CD4-positive, alpha-beta T cell treated with Interleukin-10 for 1 hour (primary cell): ENCODE data around the gene ZNF562.

Source experiments
- DNase-seq: peaks from one replicate; pipeline ENCODE4 v3.0.0-alpha.2; 2020

The ZNF562 gene

GRCh38 chr19:9641810-9642209 is 33.1 kb downstream of the ZNF562 start:
- DNase-seq: no peak

DNA sequence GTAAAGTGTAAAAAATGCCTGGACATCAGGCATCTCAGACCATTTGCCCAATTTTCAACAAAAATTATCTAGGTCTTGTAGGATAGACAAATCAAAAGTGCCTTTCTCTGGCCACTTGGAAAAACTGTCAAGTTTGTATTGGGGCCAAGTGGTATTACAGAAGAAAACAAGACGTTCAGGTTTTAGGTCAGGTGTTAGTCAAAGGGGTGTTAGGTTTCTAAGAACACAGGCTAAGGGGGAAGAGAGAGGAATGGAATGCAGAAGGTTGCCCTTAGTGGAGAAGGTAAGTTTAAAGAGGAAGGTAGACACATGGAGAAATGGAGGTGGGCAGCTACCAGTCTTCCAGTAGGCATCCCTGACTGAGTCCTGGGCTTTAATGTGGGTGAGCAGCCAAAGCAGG is 33.9 kb downstream of the ZNF562 start:
- DNase-seq: no peak

GRCh38 chr19:9636018-9636417 is 38.9 kb downstream of the ZNF562 start:
- DNase-seq: no peak

GRCh38 chr19:9627856-9628255 is 47.0 kb downstream of the ZNF562 start:
- no peak for DNase-seq

GRCh38 chr19:9622531-9622930 is 52.4 kb downstream of the ZNF562 start:
- no peak for DNase-seq

DNA sequence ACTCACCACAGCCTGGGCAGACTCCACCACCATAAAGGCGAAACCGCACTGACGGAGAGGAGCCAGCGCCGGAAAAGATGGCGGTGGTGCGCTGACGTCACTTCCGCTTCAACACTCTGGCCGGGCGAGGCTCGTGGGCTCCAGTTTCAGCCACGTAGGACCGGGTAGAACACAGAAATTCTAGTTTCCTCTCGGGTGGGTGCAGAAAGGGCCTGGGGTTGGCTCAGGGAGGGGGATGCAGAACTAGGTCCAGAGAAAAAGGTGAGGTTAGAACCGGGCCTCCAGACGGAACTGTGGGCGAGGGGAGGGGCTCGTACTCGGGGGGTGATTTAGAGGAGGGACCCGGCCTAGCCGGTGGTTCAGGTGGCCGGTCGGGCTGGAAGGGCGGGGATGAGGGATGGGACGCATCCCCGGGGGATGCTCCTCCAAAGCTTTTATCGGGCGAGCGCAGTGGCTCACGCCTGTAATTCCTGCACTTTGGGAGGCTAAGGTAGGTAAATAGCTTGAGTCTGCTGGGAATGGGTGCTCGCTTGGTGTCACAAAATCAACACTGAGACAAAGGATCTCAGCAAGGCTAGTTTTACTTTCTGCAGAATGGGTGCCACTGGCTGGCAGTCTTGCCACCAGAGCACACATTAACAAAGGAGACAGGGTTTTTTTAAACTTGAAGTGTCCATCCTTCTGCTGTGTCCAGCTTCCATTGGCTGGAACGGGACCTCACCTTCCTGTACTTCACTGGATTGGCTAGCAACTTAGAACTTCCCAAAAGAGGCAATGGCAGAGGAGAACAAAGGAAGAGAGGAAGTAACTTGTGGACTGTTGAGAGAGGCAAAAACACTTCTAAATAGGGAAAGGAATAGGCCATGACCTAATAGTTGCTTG is 53.5 kb downstream of the ZNF562 start, which contains the start of gene ZNF561:
Gene ZNF561, minus strand, starts transcription at position 77 of the 882 bp plus-strand sequence. CDS start 1,776 bp downstream, outside the sequence.
- peak; percentile 90 for DNase-seq

GRCh38 chr19:9620842-9621155 is 54.1 kb downstream of the ZNF562 start:
- no peak for DNase-seq

DNA sequence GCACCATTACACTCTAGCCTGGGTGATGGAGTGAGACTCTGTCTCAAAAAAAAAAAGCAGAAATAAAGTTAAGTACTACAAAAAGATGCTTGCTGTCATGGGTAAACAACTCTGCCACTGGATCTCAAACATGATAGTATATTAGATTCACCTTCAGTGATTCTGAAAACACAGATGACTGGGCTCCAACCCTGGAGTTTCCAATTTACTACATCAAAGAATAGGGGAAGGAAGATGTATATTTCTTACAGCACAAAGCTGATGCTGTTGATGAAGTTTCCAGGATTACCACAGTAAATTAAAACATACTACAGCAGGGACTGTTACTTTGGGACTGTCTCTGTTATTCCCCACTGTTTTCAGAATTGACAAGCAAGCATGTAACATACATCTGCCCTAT is 59.1 kb downstream of the ZNF562 start:
- no peak for DNase-seq

DNA sequence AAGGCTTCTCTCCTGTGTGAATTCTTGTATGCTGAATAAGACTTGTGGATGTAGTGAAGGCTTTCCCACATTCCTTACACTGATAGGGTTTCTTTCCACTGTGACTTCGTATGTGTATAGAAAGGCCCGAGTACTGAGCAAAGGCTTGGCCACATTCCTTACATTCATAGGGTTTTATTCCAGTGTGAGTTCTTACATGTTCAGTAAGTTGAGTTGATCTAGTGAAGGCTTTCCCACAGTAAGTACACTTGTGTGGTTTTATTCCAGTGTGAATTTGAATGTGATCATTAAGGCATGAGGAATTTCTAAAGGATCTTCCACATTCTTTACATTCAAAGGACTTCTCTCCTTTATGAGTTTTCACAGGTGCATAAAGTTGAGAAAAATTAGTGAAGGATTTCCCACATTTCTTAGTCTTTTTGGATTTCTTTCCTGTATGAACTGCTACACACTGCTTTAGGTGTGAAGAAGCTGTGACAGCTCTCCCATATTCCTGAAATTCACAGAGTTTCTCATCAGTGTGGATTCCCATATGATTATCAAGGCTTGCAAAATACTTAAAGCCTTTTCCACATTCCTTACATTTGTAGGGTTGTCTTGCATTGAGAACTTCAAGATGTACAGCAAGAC is 64.3 kb downstream of the ZNF562 start:
- DNase-seq: no peak

DNA sequence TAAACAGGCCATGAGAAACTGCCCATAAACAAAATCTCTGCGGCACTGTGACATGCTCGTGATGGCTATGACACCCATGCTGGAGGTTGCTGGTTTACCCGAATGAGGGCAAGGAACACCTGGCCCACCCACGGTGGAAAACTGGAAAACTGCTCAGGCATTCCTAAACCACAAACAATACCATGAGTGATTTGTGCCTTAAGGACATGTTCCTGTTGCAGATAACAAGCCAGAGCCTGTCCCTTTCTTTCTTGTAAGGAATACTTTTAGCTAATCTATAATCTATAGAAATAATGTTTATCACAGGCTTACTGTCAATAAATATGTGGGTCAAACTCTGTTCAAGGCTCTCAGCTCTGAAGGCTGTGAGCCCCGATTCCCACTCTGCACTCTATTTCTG is 66.0 kb downstream of the ZNF562 start:
- no peak for DNase-seq

DNA sequence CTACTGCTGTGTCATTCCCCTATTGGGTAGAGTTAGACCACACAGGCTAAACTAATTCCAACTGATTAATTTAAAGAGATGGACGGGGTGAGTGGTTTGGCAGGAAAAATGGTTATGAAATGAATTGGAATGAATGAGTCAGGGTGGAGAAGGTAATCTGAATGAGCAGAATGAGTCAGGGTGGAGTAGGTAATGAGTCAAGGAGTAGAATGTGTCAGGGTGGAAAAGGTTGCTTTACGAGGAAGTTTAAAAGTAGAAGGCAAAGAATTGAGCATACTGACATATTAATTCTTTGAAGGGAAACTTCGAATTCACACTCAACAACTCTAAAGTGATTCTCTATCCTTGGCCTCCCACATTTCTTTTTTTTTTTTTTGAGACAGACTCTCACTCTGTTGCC is 77.9 kb downstream of the ZNF562 start:
- DNase-seq: no peak
